Erythroblast (primary cell): ENCODE measurements around the gene RBM20.

Experiments used
- GATA1 ChIP-seq: IDR thresholded peaks from 2 replicates; pipeline ENCODE4 v1.6.1; 2011; ENCODE audit warnings: low read depth, mild to moderate bottlenecking, control low read depth, low read length, moderate library complexity
- POLR2A ChIP-seq: IDR thresholded peaks from 2 replicates; pipeline ENCODE4 v1.6.1; 2011; ENCODE audit warnings: mild to moderate bottlenecking, low read length

- TF ChIP-seq POLR2A (no peak), GATA1 (no peak)
Observed at GRCh38 chr10:110872984-110873923, 229.1 kb downstream of the RBM20 start.
